Mesothelial cell of epicardium (in vitro differentiated cells): ENCODE data around the gene KLHDC9. TPM values are rescaled to one million over a fixed set of nuclear protein-coding genes. Genes with fewer than 3 reads are reported as not detected.

Source experiments
- DNase-seq, 2 experiments: peaks; one replicate each; pipeline ENCODE4 v3.0.0; 2021; ENCODE audit warnings: low spot score in 2 of 2; ENCODE audit not compliant: unreplicated experiment in 2 of 2
- H3K27ac Mint-ChIP-seq: 2 replicates; pipeline ENCODE4 v1.8.0; 2021; ENCODE audit warnings: mixed read lengths
- H3K27me3 Mint-ChIP-seq: 2 replicates; pipeline ENCODE4 v1.8.0; 2021; ENCODE audit warnings: low read depth, mixed read lengths
- H3K36me3 Mint-ChIP-seq: 2 replicates; pipeline ENCODE4 v1.8.0; 2021; ENCODE audit warnings: mixed read lengths
- H3K4me1 Mint-ChIP-seq: 2 replicates; pipeline ENCODE4 v1.8.0; 2021; ENCODE audit warnings: mixed read lengths
- H3K4me3 Mint-ChIP-seq: 2 replicates; pipeline ENCODE4 v1.8.0; 2021; ENCODE audit warnings: mild to moderate bottlenecking, moderate library complexity, mixed read lengths
- H3K9me3 Mint-ChIP-seq: 2 replicates; pipeline ENCODE4 v1.8.0; 2021; ENCODE audit warnings: mixed read lengths
- CTCF ChIP-seq: fragments of 200-600 bp; sonication (generic); IDR thresholded peaks from one replicate; pipeline ENCODE4 v1.5.0; 2021; ENCODE audit warnings: antibody characterized with exemption; ENCODE audit not compliant: unreplicated experiment
- total RNA-seq: library from RNA; stranded (reverse); gene quantifications from 3 replicates; pipeline ENCODE4 v1.2.1, GENCODE V29; 2021

The KLHDC9 gene
- total RNA-seq, 1 donor from 2014 or later: 5.4 TPM

- no peak overlapping the region for H3K4me3 Mint-ChIP-seq
- H3K4me1 Mint-ChIP-seq: peaks cover 67% of the 10 kb centered on the region
- no peak for TF ChIP-seq CTCF
- H3K36me3 Mint-ChIP-seq: no peaks in the 10 kb centered on the region
- H3K27me3 Mint-ChIP-seq: no peaks in the 10 kb centered on the region
- H3K9me3 Mint-ChIP-seq: no peaks in the 10 kb centered on the region
- peak overlapping the region; percentile 77 for H3K27ac Mint-ChIP-seq
- peak in 1 of 2 experiments; percentile 34 for DNase-seq
Measured at GRCh38 chr1:161092621-161093028, 5.5 kb upstream of the KLHDC9 start.

GRCh38 chr1:161094481-161094880, 3.7 kb upstream of the KLHDC9 start:
- no peak for TF ChIP-seq CTCF
- Mint-ChIP-seq H3K9me3 (no peaks in the 10 kb centered on the region), H3K36me3 (no peaks in the 10 kb centered on the region), H3K27ac (no peak overlapping the region), H3K27me3 (no peaks in the 10 kb centered on the region), H3K4me1 (peaks cover 62% of the 10 kb centered on the region), H3K4me3 (no peak overlapping the region)
- DNase-seq: peak in 1 of 2 experiments; percentile 19

- H3K4me3 Mint-ChIP-seq: no peak overlapping the region
- no peaks in the 10 kb centered on the region for H3K27me3 Mint-ChIP-seq
- TF ChIP-seq CTCF: no peak
- no peaks in the 10 kb centered on the region for H3K36me3 Mint-ChIP-seq
- peaks cover 56% of the 10 kb centered on the region for H3K4me1 Mint-ChIP-seq
- DNase-seq: no peak
- no peak overlapping the region for H3K27ac Mint-ChIP-seq
- no peaks in the 10 kb centered on the region for H3K9me3 Mint-ChIP-seq
Measured at GRCh38 chr1:161095230-161095629, 2.9 kb upstream of the KLHDC9 start.

- peak overlapping the region; percentile 64 for H3K27ac Mint-ChIP-seq
- H3K27me3 Mint-ChIP-seq: no peaks in the 10 kb centered on the region
- TF ChIP-seq CTCF: no peak
- H3K36me3 Mint-ChIP-seq: no peaks in the 10 kb centered on the region
- no peak for DNase-seq
- H3K4me1 Mint-ChIP-seq: peaks cover 49% of the 10 kb centered on the region
- H3K4me3 Mint-ChIP-seq: no peak overlapping the region
- no peaks in the 10 kb centered on the region for H3K9me3 Mint-ChIP-seq
Measured at GRCh38 chr1:161096015-161096414, 2.1 kb upstream of the KLHDC9 start.

GRCh38 chr1:161096530-161096929, 1.6 kb upstream of the KLHDC9 start:
- no peaks in the 10 kb centered on the region for H3K9me3 Mint-ChIP-seq
- no peak for TF ChIP-seq CTCF
- H3K27ac Mint-ChIP-seq: peak overlapping the region; percentile 64
- DNase-seq: peak in 1 of 2 experiments; percentile 10
- no peaks in the 10 kb centered on the region for H3K27me3 Mint-ChIP-seq
- H3K4me3 Mint-ChIP-seq: no peak overlapping the region
- H3K36me3 Mint-ChIP-seq: peaks cover 2% of the 10 kb centered on the region
- peaks cover 46% of the 10 kb centered on the region for H3K4me1 Mint-ChIP-seq
